Suprapubic skin (tissue), 4 donors: Measurements from ENCODE around the gene MIA2.

ENCODE experiments used
- EP300 ChIP-seq: sonication (generic); formaldehyde crosslinking; IDR thresholded peaks from one replicate; pipeline ENCODE4 v1.6.1; 2017; ENCODE audit warnings: antibody characterized with exemption
- POLR2AphosphoS5 ChIP-seq, 3 donors: sonication (generic); formaldehyde crosslinking; IDR thresholded peaks; one replicate each; pipeline ENCODE4 v1.6.1; 2017; ENCODE audit warnings: antibody characterized with exemption in 3 of 3
- TF ChIP-seq, protein P1 (sequence below), 2 donors: fragments of 200-600 bp in 1 of 2; fragments of 450-650 bp in 1 of 2; sonication (generic) in 1 of 2; IDR thresholded peaks; one replicate each; pipeline ENCODE4 v1.5.1; 2016 to 2019; ENCODE audit warnings: antibody characterized with exemption in 2 of 2, mild to moderate bottlenecking in 1 of 2, moderate library complexity in 1 of 2

DNA sequence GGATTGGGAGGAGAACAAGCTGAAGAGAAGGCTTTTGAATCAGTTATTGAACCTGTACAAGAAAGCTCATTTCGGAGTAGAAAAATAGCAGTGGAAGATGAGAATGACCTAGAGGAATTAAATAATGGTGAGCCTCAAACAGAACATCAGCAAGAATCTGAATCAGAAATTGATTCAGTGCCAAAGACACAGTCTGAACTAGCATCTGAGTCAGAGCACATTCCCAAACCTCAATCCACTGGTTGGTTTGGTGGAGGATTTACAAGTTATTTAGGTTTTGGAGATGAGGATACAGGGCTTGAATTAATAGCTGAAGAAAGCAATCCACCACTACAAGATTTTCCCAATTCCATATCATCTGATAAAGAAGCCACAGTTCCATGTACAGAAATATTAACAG, 13.5 kb downstream of the MIA2 start:
- TF ChIP-seq, protein P1, sequence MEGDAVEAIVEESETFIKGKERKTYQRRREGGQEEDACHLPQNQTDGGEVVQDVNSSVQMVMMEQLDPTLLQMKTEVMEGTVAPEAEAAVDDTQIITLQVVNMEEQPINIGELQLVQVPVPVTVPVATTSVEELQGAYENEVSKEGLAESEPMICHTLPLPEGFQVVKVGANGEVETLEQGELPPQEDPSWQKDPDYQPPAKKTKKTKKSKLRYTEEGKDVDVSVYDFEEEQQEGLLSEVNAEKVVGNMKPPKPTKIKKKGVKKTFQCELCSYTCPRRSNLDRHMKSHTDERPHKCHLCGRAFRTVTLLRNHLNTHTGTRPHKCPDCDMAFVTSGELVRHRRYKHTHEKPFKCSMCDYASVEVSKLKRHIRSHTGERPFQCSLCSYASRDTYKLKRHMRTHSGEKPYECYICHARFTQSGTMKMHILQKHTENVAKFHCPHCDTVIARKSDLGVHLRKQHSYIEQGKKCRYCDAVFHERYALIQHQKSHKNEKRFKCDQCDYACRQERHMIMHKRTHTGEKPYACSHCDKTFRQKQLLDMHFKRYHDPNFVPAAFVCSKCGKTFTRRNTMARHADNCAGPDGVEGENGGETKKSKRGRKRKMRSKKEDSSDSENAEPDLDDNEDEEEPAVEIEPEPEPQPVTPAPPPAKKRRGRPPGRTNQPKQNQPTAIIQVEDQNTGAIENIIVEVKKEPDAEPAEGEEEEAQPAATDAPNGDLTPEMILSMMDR (IDR thresholded peaks at IDR 0.05), result no peak
- TF ChIP-seq POLR2AphosphoS5 (IDR thresholded peaks at IDR 0.05), result no peak
- TF ChIP-seq EP300, result no peak
